HG02610 (cell line): ENCODE results near the gene NR2F2.
"Not testable (repeated sequence)": the region's sequence is repeated elsewhere in the genome, so short reads cannot be mapped to it uniquely, and the experiment has no call there.

Experiments
- ATAC-seq: cut with Tn5 transposase; IDR thresholded peaks from one replicate; pipeline ENCODE4 v1.9.1; 2021; ENCODE audit warnings: mild to moderate bottlenecking, moderate library complexity; ENCODE audit not compliant: unreplicated experiment

NR2F2 gene

GRCh38 chr15:96365781-96366525 lies 35.5 kb downstream of the NR2F2 start:
- ATAC-seq: no peak

DNA sequence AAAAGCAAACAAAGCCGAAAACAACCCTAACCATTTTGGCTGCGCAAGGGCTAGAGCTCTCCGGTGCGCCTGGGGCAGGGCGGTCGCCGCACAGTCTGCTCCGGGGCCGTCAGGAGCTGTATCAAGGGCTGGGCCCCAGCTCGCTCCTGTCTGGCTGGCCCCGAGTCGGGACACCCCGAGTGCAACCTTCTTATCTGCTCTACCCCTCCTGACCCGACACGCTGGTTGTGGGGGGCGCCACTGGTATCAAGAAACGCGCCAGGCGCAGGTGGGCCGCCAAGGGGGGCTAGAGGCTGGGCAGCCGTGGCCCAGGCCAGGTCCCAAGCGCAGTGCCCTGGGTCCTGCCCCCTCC lies 36.0 kb downstream of the NR2F2 start:
- no peak for ATAC-seq

GRCh38 chr15:96367311-96368200 lies 37.1 kb downstream of the NR2F2 start:
- ATAC-seq: no peak

- no peak for ATAC-seq
Measured at GRCh38 chr15:96369351-96369750, 38.9 kb downstream of the NR2F2 start.

DNA sequence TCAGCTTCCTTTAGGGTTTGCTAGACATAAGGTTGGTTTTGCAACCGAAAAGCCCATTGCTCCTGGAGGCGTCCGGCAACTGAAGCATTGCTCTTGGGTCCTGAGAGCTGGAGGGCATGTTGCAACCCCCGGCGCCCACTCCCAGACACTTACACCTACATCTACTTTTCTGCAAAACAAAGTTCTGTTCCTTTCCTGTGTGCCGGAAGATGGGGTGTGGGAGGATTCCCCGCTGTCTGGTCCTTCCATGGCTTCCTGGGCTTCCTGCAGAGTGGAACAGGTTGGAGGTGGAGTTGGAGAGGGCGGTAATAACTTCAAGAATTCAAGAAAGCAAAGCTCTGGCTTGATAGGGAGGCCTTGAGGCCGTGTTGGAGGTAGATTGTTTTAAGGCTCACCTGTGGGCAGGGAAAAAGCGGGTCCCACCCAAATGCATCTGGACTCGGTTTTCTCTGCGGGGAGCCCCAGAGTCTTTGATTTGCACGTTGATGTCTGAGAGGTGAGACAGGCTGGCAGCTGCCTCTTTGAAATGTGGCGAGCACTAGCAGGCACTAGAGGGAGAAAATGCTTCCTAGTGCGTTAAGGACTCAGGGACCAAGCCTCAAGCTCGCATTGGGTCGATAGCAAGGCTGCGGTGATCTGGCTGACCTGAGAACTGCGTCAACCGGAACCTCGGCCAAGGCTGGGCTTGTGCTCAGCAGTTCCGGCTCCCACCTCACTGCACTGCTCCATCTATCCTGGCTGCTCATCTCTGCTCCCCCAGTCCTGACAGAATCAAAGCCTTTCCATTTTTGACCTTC lies 39.5 kb downstream of the NR2F2 start:
- ATAC-seq: no peak

DNA sequence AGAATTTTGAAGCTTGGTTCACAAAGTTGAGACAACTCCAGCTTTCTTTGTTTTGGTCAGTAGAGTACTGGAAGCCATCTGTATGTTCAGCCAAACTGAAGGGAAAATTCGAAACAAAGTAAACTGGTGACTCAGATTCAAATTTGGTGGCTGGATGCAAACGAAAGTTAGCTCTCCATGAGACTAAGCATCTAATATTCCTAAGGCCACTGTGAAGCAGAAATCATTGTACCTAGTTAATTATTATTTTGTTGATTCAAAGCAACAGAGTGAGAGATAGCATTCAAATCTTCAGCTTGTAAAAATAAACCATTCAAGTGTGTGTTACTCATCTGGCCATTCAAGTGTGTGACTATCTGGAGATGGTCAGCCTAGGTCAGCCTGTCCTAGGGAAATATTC lies 42.1 kb downstream of the NR2F2 start:
- no peak for ATAC-seq

- ATAC-seq: no peak
Measured at GRCh38 chr15:96374499-96374898, 44.0 kb downstream of the NR2F2 start.

GRCh38 chr15:96379592-96379991 lies 49.1 kb downstream of the NR2F2 start:
- not testable (repeated sequence) for ATAC-seq

GRCh38 chr15:96381463-96381862 lies 51.0 kb downstream of the NR2F2 start:
- no peak for ATAC-seq

- no peak for ATAC-seq
Measured at GRCh38 chr15:96385195-96385594, 54.7 kb downstream of the NR2F2 start.

DNA sequence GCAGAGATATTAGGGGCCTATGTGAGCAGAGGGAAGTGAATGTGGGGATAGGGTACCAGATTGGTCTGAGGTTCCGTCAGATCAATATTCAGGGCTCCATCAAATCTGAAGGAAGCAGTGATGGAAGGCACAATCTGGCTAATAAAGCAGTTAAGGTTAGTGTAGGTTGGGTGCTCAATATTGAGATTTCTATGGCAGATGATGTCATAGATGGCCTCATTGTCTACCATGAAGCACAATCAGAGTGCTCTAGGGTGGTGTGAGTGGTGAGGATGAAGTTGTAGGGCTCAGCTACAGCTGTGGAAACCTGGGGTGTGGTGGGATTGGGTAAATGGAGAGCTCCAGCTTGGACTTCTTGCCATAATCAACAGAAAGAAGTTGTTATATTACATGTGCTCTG lies 58.2 kb downstream of the NR2F2 start:
- no peak for ATAC-seq
